Endothelial cell of umbilical vein (primary cell): ENCODE data around the gene KLB.

Experiments
- EZH2 ChIP-seq: IDR thresholded peaks from 2 replicates; pipeline ENCODE4 v1.6.1; 2012; ENCODE audit warnings: borderline replicate concordance, low read depth, mild to moderate bottlenecking, moderate library complexity, low read length, inconsistent platforms; ENCODE audit not compliant: severe bottlenecking
- FOS ChIP-seq: IDR thresholded peaks from 2 replicates; pipeline ENCODE4 v1.6.1; 2011; ENCODE audit warnings: mild to moderate bottlenecking, low read length, moderate library complexity, borderline replicate concordance; ENCODE audit not compliant: insufficient read depth
- GATA2 ChIP-seq: IDR thresholded peaks from 2 replicates; pipeline ENCODE4 v1.7.0; 2011; ENCODE audit warnings: low read depth, mild to moderate bottlenecking, moderate library complexity, mixed read lengths, low read length; ENCODE audit not compliant: insufficient read length, insufficient read depth
- JUN ChIP-seq: IDR thresholded peaks from 2 replicates; pipeline ENCODE4 v1.6.1; 2011; ENCODE audit warnings: borderline replicate concordance, low read depth; ENCODE audit not compliant: insufficient read length, insufficient read depth
- MYC ChIP-seq: IDR thresholded peaks from one replicate; pipeline ENCODE4 v1.6.1; 2011; ENCODE audit warnings: mild to moderate bottlenecking, low read depth, low read length
- POLR2A ChIP-seq: IDR thresholded peaks from 2 replicates; pipeline ENCODE4 v1.6.1; 2012; ENCODE audit warnings: low read depth, mild to moderate bottlenecking, control low read depth, low read length
- POLR2AphosphoS5 ChIP-seq: IDR thresholded peaks from 2 replicates; pipeline ENCODE4 v1.6.1; 2012; ENCODE audit warnings: low read depth, mild to moderate bottlenecking, control low read depth, low read length, moderate library complexity; ENCODE audit not compliant: insufficient read depth
- TF ChIP-seq, protein P1 (sequence below), 2 donors: IDR thresholded peaks; 1 replicate in 1 of 2; 2 replicates in 1 of 2; pipeline ENCODE4 v1.5.1; 2011; ENCODE audit warnings: low read length in 2 of 2, mild to moderate bottlenecking in 2 of 2, moderate library complexity in 2 of 2, control low read depth in 1 of 2, inconsistent platforms in 1 of 2, low read depth in 1 of 2; ENCODE audit not compliant: insufficient read depth in 1 of 2; ENCODE audit errors: extremely low read depth in 1 of 2
- TF ChIP-seq, protein P2 (sequence below): IDR thresholded peaks from 2 replicates; pipeline ENCODE4 v1.6.1; 2011; ENCODE audit not compliant: insufficient read depth, insufficient read length

DNA sequence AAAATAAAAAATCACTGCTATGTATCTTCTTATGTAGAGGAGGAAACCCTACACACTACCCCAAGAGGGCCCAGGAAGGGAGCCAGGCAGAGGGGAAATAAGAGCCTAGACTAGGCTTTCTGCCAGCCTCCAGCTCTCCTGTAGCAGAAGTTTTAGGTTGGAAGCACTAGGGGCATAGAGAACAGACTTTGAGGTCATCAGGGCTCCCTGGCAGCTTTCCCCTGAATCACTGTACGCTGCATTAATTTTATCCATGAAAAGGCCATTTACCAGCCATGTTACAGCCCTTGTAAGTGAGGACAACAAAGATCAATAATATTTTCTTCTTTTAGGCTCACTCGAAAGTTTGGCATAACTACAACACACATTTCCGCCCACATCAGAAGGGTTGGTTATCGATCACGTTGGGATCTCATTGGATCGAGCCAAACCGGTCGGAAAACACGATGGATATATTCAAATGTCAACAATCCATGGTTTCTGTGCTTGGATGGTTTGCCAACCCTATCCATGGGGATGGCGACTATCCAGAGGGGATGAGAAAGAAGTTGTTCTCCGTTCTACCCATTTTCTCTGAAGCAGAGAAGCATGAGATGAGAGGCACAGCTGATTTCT is 27.3 kb downstream of the KLB start:
- TF ChIP-seq, protein P1, sequence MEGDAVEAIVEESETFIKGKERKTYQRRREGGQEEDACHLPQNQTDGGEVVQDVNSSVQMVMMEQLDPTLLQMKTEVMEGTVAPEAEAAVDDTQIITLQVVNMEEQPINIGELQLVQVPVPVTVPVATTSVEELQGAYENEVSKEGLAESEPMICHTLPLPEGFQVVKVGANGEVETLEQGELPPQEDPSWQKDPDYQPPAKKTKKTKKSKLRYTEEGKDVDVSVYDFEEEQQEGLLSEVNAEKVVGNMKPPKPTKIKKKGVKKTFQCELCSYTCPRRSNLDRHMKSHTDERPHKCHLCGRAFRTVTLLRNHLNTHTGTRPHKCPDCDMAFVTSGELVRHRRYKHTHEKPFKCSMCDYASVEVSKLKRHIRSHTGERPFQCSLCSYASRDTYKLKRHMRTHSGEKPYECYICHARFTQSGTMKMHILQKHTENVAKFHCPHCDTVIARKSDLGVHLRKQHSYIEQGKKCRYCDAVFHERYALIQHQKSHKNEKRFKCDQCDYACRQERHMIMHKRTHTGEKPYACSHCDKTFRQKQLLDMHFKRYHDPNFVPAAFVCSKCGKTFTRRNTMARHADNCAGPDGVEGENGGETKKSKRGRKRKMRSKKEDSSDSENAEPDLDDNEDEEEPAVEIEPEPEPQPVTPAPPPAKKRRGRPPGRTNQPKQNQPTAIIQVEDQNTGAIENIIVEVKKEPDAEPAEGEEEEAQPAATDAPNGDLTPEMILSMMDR (IDR thresholded peaks at IDR 0.05; ENCODE audit: extremely low read depth in 1 of 2, insufficient read depth in 1 of 2, low read depth in 1 of 2, low read length in 2 of 2), result no peak
- TF ChIP-seq JUN (no peak), MYC (no peak), EZH2 (no peak), POLR2AphosphoS5 (no peak), POLR2A (no peak), GATA2 (no peak), FOS (no peak)
- TF ChIP-seq, protein P2, sequence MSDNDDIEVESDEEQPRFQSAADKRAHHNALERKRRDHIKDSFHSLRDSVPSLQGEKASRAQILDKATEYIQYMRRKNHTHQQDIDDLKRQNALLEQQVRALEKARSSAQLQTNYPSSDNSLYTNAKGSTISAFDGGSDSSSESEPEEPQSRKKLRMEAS, result no peak
